ENCODE data around the gene AFAP1. TPM values are rescaled to one million over a fixed set of nuclear protein-coding genes. Genes with fewer than 3 reads are reported as not detected.

AFAP1 gene
- total RNA-seq, 5 donors from 2014 or later (not counting 1 experiment from before 2014, with no cell fraction given) = 4.8 to 34.8 (median 20.3) TPM

GRCh38 chr4:7899184-7899869 is 40.3 kb downstream of the AFAP1 start:
- Mint-ChIP-seq H3K27me3 (peaks cover 0 to 16% of the 10 kb centered on the region in 2 donors), H3K4me3 (no peak overlapping the region), H3K36me3 (peaks cover 5% of the 10 kb centered on the region), H3K27ac (no peak overlapping the region), H3K4me1 (peaks cover 15 to 46% (median 23%) of the 10 kb centered on the region in 3 donors), H3K9me3 (no peaks in the 10 kb centered on the region)
- ChIA-PET CTCF (no interaction called here), POLR2A (no interaction called here)
- no peak for DNase-seq
- H3K27ac ChIP-seq (ENCODE audit: low read length) = no peak overlapping the region
- ATAC-seq (replicated peaks in 1 of 4) = no peak
- no peak overlapping the region for H3K4me3 ChIP-seq (ENCODE audit: control insufficient read depth in 1 of 2, extremely low read depth in 1 of 2, low read length in 1 of 2)
- WGBS (ENCODE audit: insufficient coverage) = 50% methylated on average over 2 of the region's 9 CpGs
- H3K9me3 ChIP-seq = no peaks in the 10 kb centered on the region
- peaks cover 3 to 6% of the 10 kb centered on the region in 2 experiments for H3K27me3 ChIP-seq (replicated peaks in 1 of 2; ENCODE audit: control insufficient read depth in 2 of 2, extremely low read depth in 1 of 2, insufficient read depth in 2 of 2, low read length in 1 of 2)
- no peaks in the 10 kb centered on the region for H3K4me1 ChIP-seq (ENCODE audit: control insufficient read depth in 1 of 2, extremely low read depth in 1 of 2, insufficient read depth in 2 of 2, low read length in 2 of 2)
- H3K36me3 ChIP-seq (ENCODE audit: control insufficient read depth in 2 of 2, extremely low read depth in 1 of 2, insufficient read depth in 1 of 2, low read length in 1 of 2) = no peaks in the 10 kb centered on the region

GRCh38 chr4:7898385-7898784 is 41.3 kb downstream of the AFAP1 start:
- no peak overlapping the region for H3K27ac Mint-ChIP-seq
- CTCF ChIA-PET = no interaction called here

GRCh38 chr4:7897811-7898210 is 41.9 kb downstream of the AFAP1 start:
- no peak overlapping the region for H3K27ac ChIP-seq (ENCODE audit: low read length)
- no peaks in the 10 kb centered on the region for H3K36me3 ChIP-seq (ENCODE audit: control insufficient read depth in 2 of 2, extremely low read depth in 1 of 2, insufficient read depth in 1 of 2, low read length in 1 of 2)
- Mint-ChIP-seq H3K27ac (no peak overlapping the region), H3K4me3 (no peak overlapping the region), H3K36me3 (peaks cover 8% of the 10 kb centered on the region), H3K9me3 (no peaks in the 10 kb centered on the region), H3K27me3 (peaks cover 0 to 14% of the 10 kb centered on the region in 2 donors), H3K4me1 (peaks cover 11 to 35% (median 14%) of the 10 kb centered on the region in 3 donors)
- H3K4me1 ChIP-seq (ENCODE audit: control insufficient read depth in 1 of 2, extremely low read depth in 1 of 2, insufficient read depth in 2 of 2, low read length in 2 of 2) = no peaks in the 10 kb centered on the region
- DNase-seq (no peak), ATAC-seq (replicated peaks in 1 of 4) (no peak)
- no peaks in the 10 kb centered on the region for H3K9me3 ChIP-seq
- H3K27me3 ChIP-seq (replicated peaks in 1 of 2; ENCODE audit: control insufficient read depth in 2 of 2, extremely low read depth in 1 of 2, insufficient read depth in 2 of 2, low read length in 1 of 2) = peaks cover 3 to 6% of the 10 kb centered on the region in 2 experiments
- CTCF ChIA-PET = no interaction called here
- POLR2A ChIA-PET = no interaction called here
- 91% methylated on average over 5 of the region's 7 CpGs for WGBS (ENCODE audit: insufficient coverage)
- H3K4me3 ChIP-seq (ENCODE audit: control insufficient read depth in 1 of 2, extremely low read depth in 1 of 2, low read length in 1 of 2) = no peak overlapping the region

More at GRCh38 chr4:7898385-7898784, 41.3 kb downstream of the AFAP1 start:
- Mint-ChIP-seq H3K36me3 (peaks cover 8% of the 10 kb centered on the region), H3K4me3 (no peak overlapping the region), H3K4me1 (peaks cover 15 to 39% (median 18%) of the 10 kb centered on the region in 3 donors), H3K9me3 (no peaks in the 10 kb centered on the region), H3K27me3 (peaks cover 0 to 16% of the 10 kb centered on the region in 2 donors)
- Histone ChIP-seq H3K27ac (ENCODE audit: low read length) (no peak overlapping the region), H3K9me3 (no peaks in the 10 kb centered on the region), H3K4me1 (ENCODE audit: control insufficient read depth in 1 of 2, extremely low read depth in 1 of 2, insufficient read depth in 2 of 2, low read length in 2 of 2) (no peaks in the 10 kb centered on the region), H3K4me3 (ENCODE audit: control insufficient read depth in 1 of 2, extremely low read depth in 1 of 2, low read length in 1 of 2) (no peak overlapping the region), H3K36me3 (ENCODE audit: control insufficient read depth in 2 of 2, extremely low read depth in 1 of 2, insufficient read depth in 1 of 2, low read length in 1 of 2) (no peaks in the 10 kb centered on the region), H3K27me3 (replicated peaks in 1 of 2; ENCODE audit: control insufficient read depth in 2 of 2, extremely low read depth in 1 of 2, insufficient read depth in 2 of 2, low read length in 1 of 2) (peaks cover 3 to 6% of the 10 kb centered on the region in 2 experiments)
- ATAC-seq (replicated peaks in 1 of 4) (no peak), DNase-seq (no peak)
- POLR2A ChIA-PET = no interaction called here
- no CpG with 5 or more reads among the region's 4 CpGs for WGBS (ENCODE audit: insufficient coverage)

GRCh38 chr4:7894677-7895181 is 44.9 kb downstream of the AFAP1 start:
- H3K9me3 Mint-ChIP-seq = no peaks in the 10 kb centered on the region
- H3K4me3 ChIP-seq (ENCODE audit: control insufficient read depth in 1 of 2, extremely low read depth in 1 of 2, low read length in 1 of 2) = no peak overlapping the region
- H3K36me3 ChIP-seq (ENCODE audit: control insufficient read depth in 2 of 2, extremely low read depth in 1 of 2, insufficient read depth in 1 of 2, low read length in 1 of 2) = no peaks in the 10 kb centered on the region
- H3K36me3 Mint-ChIP-seq = peaks cover 8% of the 10 kb centered on the region
- no peak for ATAC-seq (replicated peaks in 1 of 4)
- H3K9me3 ChIP-seq = peaks cover 1% of the 10 kb centered on the region
- H3K4me1 ChIP-seq (ENCODE audit: control insufficient read depth in 1 of 2, extremely low read depth in 1 of 2, insufficient read depth in 2 of 2, low read length in 2 of 2) = no peaks in the 10 kb centered on the region
- peaks cover 3% of the 10 kb centered on the region in 2 experiments for H3K27me3 ChIP-seq (replicated peaks in 1 of 2; ENCODE audit: control insufficient read depth in 2 of 2, extremely low read depth in 1 of 2, insufficient read depth in 2 of 2, low read length in 1 of 2)
- no peak overlapping the region for H3K4me3 Mint-ChIP-seq
- 86% methylated on average over 11 of the region's 15 CpGs for WGBS (ENCODE audit: insufficient coverage)
- no peak overlapping the region for H3K27ac Mint-ChIP-seq
- ChIA-PET CTCF (interaction anchor here in 1 of 2 donors (0.6 kb wide), 2 partner anchors 22 to 26 kb away, joined by 5 to 6 read pairs; no protein-coding TSS in a partner anchor), POLR2A (no interaction called here)
- DNase-seq = no peak
- no peak overlapping the region for H3K27ac ChIP-seq (ENCODE audit: low read length)
- peaks cover 0 to 26% (median 6%) of the 10 kb centered on the region in 3 donors for H3K4me1 Mint-ChIP-seq
- peaks cover 0 to 13% of the 10 kb centered on the region in 2 donors for H3K27me3 Mint-ChIP-seq

- Histone ChIP-seq H3K4me3 (ENCODE audit: control insufficient read depth in 1 of 2, extremely low read depth in 1 of 2, low read length in 1 of 2) (no peak overlapping the region), H3K27ac (ENCODE audit: low read length) (no peak overlapping the region), H3K36me3 (ENCODE audit: control insufficient read depth in 2 of 2, extremely low read depth in 1 of 2, insufficient read depth in 1 of 2, low read length in 1 of 2) (no peaks in the 10 kb centered on the region), H3K27me3 (replicated peaks in 1 of 2; ENCODE audit: control insufficient read depth in 2 of 2, extremely low read depth in 1 of 2, insufficient read depth in 2 of 2, low read length in 1 of 2) (peaks cover 3% of the 10 kb centered on the region in 2 experiments), H3K9me3 (peaks cover 3% of the 10 kb centered on the region), H3K4me1 (ENCODE audit: control insufficient read depth in 1 of 2, extremely low read depth in 1 of 2, insufficient read depth in 2 of 2, low read length in 2 of 2) (no peaks in the 10 kb centered on the region)
- ChIA-PET POLR2A (no interaction called here), CTCF (no interaction called here)
- Mint-ChIP-seq H3K9me3 (no peaks in the 10 kb centered on the region), H3K4me3 (no peak overlapping the region), H3K27me3 (peaks cover 0 to 8% of the 10 kb centered on the region in 2 donors), H3K36me3 (peaks cover 8% of the 10 kb centered on the region), H3K27ac (no peak overlapping the region), H3K4me1 (peaks cover 0 to 21% (median 6%) of the 10 kb centered on the region in 3 donors)
- WGBS (ENCODE audit: insufficient coverage) = 90% methylated on average over 11 of the region's 12 CpGs
- DNase-seq (no peak), ATAC-seq (replicated peaks in 1 of 4) (no peak)
These were observed 45.5 kb downstream of the AFAP1 start for GRCh38 chr4:7894098-7894676.

GRCh38 chr4:7893539-7893938 is 46.1 kb downstream of the AFAP1 start:
- 85% methylated on average over 8 of the region's 9 CpGs for WGBS (ENCODE audit: insufficient coverage)
- H3K27ac ChIP-seq (ENCODE audit: low read length) = no peak overlapping the region
- H3K4me1 Mint-ChIP-seq = peaks cover 0 to 21% (median 6%) of the 10 kb centered on the region in 3 donors
- DNase-seq (no peak), ATAC-seq (replicated peaks in 1 of 4) (no peak)
- no peak overlapping the region for H3K4me3 Mint-ChIP-seq
- no peak overlapping the region for H3K27ac Mint-ChIP-seq
- no peaks in the 10 kb centered on the region for H3K36me3 ChIP-seq (ENCODE audit: control insufficient read depth in 2 of 2, extremely low read depth in 1 of 2, insufficient read depth in 1 of 2, low read length in 1 of 2)
- peaks cover 3% of the 10 kb centered on the region in 2 experiments for H3K27me3 ChIP-seq (replicated peaks in 1 of 2; ENCODE audit: control insufficient read depth in 2 of 2, extremely low read depth in 1 of 2, insufficient read depth in 2 of 2, low read length in 1 of 2)
- ChIA-PET POLR2A (no interaction called here), CTCF (no interaction called here)
- peaks cover 0 to 8% of the 10 kb centered on the region in 2 donors for H3K27me3 Mint-ChIP-seq
- H3K9me3 Mint-ChIP-seq = peaks cover 0 to under 1% (median under 1%) of the 10 kb centered on the region in 3 donors
- peaks cover 8% of the 10 kb centered on the region for H3K36me3 Mint-ChIP-seq
- no peak overlapping the region for H3K4me3 ChIP-seq (ENCODE audit: control insufficient read depth in 1 of 2, extremely low read depth in 1 of 2, low read length in 1 of 2)
- H3K4me1 ChIP-seq (ENCODE audit: control insufficient read depth in 1 of 2, extremely low read depth in 1 of 2, insufficient read depth in 2 of 2, low read length in 2 of 2) = no peaks in the 10 kb centered on the region
- peaks cover 3% of the 10 kb centered on the region for H3K9me3 ChIP-seq
